ENCODE data around the gene CUEDC1.

The CUEDC1 gene

DNA sequence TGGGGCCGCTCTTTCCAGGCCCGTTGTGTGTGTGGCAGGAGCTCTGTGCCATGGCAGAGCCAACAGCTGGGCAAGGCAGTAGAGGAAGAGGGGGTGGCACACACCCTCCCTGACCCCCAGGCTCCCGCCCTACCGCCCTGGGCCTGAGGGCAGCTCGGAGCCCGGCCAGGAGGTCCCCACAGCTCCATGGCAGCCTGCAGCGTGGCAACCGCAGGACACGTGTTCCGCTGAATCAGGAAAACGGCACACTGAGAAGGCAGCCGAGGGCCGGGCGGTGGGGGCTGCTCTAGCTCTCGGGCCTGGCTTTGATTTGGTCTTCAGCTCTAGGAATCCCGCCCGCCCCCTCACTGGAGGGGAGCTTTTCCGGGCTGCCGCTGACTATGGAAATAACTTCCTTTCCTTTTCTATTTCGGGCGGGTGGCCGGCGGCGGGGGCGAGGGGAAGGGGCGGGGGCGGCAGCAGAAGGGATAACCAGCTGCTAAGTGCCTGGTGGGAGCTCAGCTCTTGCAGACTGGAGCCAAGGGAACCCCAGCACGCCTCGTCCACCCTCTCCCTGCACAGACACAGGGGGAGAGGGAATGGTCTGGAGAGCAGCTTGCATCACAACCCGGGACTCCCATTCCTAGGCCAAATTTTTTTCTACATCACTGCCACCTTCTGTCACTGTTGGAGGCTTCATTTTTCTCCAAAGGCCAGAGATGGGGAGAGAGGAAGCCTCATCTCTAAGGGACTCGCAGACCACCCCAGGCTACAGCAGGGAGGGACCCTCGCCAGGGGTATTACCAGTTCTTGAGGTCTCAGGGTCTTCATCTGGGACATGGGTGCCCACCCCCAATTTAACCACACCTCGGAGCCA, 80.5 kb downstream of the CUEDC1 start:
- DNase-seq (ENCODE audit: low read depth) = peak; percentile 78

DNA sequence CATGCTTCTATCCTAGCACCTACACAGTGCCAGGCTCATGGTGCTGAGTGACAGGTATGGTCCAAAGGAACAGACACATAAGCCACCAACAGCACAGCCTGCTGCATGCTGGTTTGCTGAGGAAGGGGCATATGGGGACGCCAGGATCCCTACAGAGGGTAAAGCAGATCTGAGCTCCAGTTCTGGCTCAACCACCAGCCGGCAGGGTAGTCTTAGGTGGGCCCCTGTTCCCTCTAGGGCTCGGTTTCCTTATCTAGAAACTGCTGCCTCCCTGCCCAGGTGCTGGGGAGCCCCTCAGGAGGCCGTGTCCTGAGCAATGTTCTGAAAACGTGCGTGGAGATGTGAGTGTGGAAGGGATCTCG, 81.2 kb downstream of the CUEDC1 start:
- DNase-seq (ENCODE audit: low read depth) = no peak

DNA sequence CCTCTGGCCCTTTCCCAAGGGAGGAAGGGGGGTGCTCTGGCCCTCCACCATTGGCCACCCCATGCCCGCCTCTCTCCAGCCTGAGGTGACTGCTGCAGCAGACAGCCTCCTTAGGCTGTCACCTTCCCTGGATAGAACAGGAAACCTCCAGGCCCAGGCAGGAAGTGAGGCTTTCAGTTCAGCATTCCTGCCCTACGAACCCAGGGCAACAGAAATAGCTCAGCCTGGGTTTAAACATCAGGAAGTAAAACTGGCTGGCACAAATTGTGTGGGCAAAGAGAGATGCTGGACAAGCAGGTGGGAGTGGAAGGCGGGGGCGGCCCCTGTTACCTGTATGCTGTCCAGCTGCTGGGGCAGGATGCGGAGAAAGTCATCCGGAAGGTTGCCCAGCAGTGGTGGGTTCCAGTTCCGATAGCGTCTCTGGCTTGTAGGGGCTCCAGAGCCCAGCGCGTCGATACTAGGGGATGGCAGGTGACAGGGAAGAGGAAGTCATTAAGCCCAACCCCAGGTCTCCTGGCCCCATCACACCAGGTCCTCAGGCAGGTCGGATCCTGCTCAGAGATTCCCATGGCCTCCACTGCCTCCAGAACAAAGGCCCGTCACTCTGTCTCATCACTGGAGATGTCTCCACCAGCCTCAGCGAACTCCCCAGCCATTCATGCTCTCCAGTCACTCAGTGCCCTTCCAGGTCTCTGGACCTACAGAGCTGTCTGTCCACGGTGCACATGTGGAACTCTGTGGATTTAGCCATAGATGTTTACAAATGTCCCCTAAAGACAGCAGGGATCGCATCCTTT, 81.8 kb downstream of the CUEDC1 start:
- no peak for DNase-seq (ENCODE audit: low read depth)

DNA sequence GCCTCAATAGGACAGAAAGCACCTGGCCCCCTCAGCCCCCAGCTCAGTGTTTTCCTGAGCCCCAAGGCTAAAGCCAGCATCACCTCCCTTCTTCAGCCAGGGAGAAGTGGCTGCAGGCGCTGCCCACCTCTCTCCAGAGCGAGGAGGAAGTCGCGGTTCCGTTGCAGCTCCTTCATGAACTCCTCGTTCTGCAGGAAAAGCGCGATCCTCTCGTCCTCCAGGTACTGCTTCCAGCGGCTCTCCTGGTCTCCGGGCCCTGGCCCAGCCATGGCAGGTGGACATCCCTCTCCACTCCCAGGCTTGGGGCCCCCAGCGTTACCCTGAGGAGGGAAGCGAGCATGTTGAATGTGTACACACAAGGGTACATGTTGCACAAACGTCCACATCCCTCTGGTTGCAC, 82.7 kb downstream of the CUEDC1 start:
- DNase-seq (ENCODE audit: low read depth) = no peak

DNA sequence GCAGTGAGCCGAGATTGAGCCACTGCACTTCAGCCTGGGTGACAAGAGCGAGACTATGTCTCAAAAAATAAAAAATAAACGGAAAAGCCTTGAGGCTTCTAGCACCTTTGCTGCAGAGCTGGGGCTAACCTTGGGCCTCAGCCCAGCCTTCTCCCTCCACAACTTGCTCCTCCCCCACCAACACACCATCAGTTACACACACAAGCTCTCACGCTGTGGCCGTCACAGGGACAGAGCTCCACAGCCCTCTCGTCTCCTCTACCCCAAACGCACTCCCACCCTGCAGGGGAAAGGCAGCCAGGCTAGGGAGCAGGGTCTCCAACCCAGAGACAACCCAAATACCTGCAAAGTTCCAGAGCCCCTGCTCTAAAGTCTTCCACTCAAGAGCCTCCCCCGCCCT, 83.3 kb downstream of the CUEDC1 start:
- no peak for DNase-seq (ENCODE audit: low read depth)

DNA sequence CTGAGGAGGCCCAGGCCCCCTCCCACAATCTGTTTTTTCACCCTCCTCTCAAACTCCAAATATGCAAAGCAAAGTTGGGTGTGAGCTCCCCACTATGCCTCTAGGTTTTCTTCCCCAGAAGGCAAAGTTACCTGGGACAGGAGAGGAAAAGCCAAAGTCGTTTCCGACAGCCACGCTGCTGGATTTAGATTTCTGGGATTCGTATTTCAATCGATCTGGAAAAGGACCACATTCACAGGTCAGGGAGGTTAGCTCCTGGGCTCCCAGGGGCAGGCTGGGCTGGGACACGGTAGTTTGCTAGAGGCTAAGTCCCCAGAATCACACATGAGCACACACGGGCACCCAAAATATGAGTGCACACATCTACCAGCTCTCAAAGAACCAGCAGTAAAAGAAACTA, 84.1 kb downstream of the CUEDC1 start:
- DNase-seq (ENCODE audit: low read depth) = no peak

DNA sequence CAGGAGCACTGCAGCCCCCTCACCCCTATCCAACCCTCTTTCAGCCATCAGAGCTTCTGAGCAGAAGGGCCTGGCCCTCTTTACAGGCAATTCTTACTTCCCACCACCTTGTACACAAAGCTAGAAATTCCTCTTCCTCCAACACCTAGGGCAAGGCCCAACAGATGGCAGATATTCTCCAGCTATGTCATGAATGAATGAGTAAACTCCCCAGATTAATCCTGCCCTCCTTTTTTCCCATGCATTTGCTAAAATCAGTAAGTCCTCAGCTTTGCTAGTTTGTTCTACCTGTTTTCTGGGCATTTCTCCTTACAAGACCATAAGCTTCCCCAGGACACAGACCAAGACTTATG, 85.0 kb downstream of the CUEDC1 start:
- DNase-seq (ENCODE audit: low read depth) = no peak

DNA sequence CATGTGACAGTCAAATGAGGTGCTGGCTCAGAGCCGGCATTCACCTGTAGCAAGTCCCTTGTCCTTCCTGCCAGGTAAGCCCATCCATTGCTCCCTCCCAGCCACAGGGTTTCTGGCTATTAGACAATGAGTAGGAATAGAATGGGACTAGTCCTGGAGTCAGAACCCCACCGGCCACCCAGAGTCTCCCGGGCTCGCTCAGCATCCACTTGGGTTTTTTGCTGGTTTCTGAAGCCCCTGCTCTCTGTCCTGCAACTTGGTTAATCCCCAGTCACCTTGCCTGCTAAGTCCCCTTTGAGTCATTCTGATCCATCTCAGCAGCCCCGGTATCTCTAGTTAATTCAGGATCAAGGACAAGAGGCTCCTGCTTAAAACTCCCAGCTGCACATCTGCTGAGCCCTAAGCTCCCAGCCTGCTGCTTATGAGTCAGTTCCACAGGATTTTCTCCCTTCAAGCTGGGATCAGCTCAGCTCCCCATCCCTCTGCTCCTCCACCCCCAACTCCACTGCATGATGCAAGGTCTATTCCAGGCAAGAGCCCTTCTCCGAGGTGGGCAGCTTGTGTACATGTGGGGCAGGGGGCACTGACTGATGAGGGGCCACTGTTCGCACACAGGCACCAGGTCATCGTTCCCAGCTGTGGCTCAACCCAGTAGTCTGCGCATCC, 85.5 kb downstream of the CUEDC1 start:
- DNase-seq (ENCODE audit: low read depth) = peak; percentile 83

DNA sequence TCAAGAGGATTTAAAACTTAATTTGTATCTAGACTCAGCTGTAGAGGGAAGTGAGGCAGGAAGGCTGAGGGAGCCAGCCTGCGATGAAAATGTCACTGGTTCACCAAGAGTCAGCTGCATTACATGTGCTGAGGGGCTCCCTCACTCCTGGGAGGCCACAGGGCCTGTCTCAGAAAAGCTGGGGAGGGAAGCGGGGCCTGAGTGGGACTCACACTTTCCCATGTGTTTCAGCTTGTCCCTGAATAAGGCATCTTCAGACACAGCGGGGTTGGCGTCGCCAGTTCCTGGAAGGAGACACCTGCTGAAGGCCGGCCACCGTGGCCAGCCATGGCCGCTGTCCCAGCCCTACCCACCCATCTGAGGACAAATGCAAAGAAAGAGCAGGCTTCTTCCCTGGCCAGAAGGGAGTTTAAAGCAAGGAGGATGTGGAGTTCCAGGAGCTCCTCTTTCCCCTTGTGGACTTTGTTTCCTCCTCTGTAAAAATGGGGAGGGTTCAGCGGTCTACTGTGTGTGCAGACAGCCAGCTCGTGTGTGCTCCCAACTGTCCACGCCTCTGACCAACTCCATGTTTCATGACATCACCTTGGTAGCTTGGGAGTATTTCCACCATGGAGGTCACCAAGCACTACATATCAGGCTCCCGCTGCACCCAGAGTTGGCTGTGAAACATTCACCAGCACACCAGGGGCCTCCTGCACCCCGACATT, 86.1 kb downstream of the CUEDC1 start:
- DNase-seq (ENCODE audit: low read depth) = no peak

DNA sequence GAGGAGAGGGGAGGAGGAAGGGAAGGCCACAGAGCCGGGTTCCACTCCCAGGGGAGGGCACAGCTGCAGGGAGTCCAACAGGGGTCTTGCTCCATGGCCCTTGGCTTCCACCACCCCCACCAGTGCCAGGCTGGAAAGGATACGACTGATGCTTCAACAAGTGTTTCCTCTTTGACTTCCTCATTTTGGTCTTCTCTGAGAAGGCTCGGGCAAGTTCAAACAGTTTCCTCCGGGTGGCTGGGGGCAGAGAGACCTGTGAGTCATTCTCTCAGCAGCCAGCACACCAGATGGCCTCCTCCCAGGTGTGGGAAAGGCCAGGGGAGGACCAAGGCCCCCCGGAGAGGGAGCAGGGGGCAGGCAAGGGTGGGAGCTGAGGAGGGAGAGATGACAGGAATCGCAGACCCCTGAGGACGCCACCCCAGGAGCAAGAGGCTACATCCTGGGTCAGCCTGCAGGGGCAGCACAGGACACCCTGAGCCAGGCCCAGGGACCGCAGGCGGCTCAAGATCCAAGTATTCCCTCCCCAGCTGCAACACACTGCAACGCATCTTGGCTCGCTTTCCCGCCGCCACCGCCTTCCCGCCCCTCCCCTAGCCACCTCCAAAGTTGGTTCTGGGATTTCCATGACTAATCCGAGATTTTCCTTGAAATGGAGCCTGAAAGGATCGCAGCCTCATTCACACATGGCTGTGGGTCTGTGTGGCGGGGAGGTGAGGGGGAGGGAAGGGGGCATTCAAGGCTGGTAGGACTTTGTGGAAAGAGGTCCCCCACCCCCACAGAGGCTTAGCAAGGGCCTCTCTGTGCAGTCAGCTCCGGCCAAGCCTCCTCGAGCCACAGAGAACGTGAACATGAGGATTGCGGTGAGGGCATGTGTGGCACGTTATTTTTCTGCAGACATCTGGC, 87.0 kb downstream of the CUEDC1 start:
- DNase-seq (ENCODE audit: low read depth) = no peak

DNA sequence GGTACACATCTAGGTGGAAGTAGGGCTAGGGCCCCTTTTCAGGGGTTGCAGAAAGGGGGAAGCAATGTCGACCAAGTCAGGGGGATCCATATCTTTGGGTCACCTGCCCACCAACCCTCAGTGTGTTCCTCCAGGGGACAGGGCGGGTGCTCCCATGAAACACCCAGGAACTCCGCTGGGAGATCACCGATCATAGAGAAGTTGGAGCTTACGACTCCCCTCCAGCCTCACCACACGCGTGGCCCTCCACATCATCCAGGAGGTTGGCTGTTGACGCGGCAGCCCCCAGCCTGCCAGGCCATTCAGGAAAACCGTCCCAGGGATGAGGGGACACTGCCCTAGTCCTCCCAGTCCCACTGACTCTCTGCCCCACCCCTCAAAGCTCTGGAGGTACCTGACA, 88.1 kb downstream of the CUEDC1 start:
- no peak for DNase-seq (ENCODE audit: low read depth)

DNA sequence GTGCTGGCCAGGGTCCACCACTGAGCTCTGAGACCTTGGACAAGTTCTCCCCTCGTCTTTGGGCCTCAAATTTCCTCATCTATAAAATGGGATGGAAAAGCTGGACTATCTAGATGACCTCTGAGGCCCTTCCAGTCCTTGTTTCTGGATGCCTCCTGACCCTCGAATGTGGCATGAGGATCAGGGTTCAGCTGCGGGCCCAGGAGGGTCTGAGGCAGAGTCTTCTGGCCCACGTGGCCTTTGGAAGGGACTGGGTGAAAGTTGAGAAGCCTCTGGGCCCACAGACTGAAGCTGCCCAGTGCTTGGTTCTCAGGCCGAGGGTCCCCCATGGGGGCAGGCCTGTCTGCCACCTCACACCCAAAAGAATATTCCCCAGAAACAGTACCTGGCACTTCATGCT, 88.5 kb downstream of the CUEDC1 start:
- no peak for DNase-seq (ENCODE audit: low read depth)

DNA sequence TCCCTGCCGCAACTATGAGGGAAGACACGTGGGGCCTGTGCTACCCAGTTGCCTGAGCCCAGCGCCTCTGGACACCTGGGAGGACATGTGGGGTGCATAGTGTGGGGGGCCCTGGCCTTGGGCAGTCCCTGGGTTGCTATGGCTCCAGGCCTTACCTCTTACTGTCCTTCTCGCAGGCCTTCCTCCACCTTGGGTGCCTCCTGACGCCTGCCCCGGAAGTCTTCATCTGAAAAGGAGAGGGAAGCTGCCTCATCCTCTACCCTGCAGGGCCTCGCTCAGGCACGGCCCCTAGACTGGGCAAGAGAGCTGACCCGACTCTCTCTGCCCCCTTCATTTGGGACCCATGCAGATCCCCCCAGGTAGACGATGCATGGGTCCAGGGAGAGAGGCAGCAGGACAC, 88.9 kb downstream of the CUEDC1 start:
- DNase-seq (ENCODE audit: low read depth) = no peak

DNA sequence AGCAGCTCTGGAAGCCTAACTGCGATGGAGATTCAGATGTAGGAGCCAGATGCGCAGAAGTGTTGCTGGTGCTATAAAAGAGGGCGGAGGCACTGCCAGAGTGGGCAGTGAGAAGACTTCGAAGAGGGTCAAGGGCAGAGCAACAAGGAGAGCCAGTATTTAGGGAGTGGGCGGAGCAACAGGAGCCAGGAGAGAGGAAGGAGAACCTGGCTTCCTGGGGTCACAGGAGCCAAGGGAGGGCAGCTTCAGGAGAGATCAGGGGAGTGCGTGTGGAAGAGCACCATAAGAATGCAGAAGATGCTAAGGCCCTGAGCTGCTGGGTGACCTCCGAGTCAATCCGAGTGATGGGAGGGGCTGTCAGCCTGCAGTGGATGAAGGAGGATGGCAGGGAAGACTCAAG, 90.9 kb downstream of the CUEDC1 start:
- no peak for DNase-seq (ENCODE audit: low read depth)

DNA sequence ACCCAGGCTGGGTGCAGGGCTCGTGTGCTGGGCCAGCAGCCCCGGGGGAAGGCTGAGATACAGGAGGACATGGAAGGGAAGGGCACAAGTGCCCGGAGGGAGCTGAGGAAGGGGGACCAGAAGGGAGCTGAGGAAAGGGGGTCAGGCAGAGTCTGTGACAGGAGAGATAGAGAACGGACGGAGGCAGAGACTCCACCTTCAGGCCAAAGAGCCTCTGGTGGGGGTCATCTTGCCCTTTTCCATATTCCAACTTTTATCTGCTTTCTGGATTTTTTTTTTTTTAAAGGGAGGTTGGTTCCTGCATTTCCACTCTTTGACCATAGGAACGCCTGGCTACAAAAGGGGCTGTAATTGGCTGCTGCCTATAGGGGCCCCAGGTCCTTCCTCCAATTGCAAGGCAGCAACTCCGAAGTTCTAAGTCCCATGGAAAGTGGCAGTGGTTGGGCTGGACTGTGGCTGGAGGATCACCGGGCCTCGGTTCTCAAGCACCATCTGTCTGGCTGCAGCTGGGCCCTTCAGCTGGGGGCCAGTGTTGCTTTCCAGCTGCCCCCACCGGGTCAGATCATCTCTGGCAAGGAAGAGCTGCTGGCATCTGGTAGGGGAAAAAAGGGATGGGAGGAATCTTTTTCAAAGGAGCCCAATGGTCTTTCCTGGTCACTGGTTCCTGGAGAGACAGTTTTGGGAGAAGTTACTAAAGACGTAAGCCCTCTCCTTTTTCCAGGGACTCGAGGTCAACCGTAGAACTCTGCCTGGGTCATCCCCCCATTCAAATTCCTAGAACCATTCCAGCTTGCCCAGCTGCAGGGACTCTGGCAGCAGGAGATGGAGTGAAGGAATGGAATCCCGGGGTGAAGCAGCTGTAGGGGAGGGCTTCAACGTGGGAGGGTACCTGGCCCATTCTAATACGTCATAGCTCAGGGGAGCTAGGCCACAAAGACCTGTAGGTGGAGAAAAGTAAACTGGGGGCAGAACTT, 92.2 kb downstream of the CUEDC1 start:
- DNase-seq (ENCODE audit: low read depth) = no peak

DNA sequence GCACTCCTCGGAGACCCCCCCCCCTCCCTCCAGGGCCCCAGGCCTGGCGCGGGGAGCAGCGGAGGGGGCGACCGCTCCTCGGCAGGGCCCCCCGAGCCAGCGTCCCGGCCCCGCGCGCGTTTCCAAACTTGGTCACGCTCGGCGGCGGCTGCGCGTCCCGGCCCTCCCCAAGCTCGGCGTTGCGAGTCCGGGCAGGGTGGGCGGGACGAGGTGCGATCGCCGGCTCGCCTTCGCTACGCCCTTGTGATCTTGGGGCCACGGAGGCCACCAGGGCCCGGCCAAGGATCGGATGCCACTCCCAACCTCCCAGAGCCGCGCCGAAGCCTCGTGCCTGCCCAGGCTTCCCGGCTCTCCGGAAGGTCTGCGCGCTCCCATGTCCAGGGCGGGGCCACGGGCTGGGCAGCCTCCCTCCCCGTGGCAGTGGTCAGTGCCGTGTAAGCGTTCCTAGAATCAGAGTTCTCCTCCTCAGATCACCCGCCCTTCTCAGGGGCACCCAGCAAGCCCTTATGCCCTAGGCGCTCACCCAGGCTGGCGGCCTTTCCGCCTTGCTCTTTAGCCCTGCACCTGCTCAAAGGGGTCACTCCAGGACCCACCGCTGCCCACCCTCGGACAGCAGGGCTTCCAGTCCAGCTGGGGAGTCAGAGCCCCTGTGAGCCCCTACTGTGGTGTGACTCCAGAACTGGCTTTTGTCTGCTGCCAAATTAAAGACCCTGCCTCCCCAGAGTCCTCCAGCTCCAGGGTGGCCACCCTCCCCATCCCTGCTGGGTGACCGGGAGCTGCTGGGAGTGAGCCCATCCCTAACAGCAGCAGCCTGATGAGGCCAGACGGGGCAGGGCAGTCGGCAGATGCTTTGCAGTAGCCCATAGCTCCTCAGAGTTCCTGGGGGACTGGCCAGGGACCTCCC, 93.2 kb downstream of the CUEDC1 start:
- DNase-seq (ENCODE audit: low read depth) = no peak

DNA sequence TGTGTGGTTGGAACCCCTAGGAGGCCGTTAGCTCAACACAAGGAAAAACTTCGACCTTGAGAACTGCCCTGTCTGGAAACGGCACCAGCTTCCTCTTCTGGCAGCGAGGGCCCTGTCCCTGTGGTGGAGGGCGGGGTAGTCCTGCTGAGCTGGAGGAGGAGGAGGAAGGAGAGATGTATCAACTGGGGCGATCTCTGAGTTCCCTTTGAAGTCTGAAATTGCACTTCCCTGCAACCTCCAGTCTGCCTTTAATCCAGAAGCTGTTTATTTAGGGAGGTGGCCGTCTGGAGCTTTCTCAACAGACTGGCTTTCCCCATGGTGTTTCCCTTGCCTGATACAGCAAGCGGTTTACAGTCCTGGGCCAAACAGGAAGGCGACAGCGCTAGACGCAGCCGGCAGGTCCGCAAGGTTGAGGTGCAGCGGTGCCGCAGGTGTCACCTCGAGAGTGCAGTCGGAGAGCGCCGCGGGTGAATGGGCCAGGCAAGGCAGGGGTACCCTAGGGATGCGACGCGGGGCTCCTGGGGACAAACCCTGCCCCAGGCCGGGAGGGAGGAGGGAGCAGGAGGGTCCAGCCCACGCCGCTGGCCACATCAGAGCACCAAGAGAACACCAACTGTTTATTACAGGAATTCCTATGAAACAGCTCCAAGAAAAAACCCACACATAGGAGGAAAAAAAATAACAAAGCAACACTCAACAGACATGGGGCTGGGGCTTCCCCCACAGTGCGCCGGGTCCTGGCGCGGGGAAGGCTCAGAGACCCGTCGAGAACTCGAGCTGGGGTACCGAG, 94.0 kb downstream of the CUEDC1 start:
- no peak for DNase-seq (ENCODE audit: low read depth)

DNA sequence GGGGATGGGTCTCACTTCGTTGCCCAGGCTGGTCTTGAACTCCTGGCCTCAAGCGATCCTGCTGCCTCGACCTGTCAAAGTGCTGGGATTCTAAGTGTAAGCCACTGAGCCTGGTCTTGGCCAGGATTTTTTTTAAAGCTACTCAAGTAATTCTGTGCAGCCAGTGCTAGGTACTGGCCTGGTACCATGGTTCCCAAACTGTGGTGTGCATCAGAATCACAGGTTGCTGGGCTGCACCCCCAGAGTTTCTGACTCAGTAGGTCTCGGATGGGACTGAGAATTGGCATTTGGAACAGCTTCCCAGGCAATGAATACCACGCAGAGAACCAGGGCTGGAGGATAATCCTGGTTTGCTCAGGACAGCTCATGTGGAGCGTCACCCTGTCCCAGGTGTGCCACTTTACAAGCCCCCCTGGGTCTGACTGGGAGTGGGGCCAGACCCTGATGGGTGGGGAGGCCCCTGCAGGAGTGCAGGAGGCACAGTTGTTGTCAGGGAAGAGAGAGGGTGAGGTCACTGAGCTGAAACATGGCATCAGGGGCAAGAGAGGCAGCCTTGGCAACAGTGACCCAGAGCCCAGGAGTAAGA, 94.7 kb downstream of the CUEDC1 start:
- DNase-seq (ENCODE audit: low read depth) = no peak

Measured in non-pigmented ciliary epithelial cell (primary cell).